Stimulated activated CD8-positive, alpha-beta memory T cell treated with anti-CD3 and anti-CD28 coated beads, Interleukin-12 subunit alpha, Interleukin-12 subunit beta, amount 100 ng/mL, for 1 hour (primary cell): ENCODE data around the gene MTURN.

Source experiments
- DNase-seq: peaks from one replicate; pipeline ENCODE4 v3.0.0-alpha.2; 2020; ENCODE audit warnings: low read depth

Gene MTURN

GRCh38 chr7:30136117-30136731, 1.4 kb downstream of the MTURN start:
- DNase-seq, result no peak

DNA sequence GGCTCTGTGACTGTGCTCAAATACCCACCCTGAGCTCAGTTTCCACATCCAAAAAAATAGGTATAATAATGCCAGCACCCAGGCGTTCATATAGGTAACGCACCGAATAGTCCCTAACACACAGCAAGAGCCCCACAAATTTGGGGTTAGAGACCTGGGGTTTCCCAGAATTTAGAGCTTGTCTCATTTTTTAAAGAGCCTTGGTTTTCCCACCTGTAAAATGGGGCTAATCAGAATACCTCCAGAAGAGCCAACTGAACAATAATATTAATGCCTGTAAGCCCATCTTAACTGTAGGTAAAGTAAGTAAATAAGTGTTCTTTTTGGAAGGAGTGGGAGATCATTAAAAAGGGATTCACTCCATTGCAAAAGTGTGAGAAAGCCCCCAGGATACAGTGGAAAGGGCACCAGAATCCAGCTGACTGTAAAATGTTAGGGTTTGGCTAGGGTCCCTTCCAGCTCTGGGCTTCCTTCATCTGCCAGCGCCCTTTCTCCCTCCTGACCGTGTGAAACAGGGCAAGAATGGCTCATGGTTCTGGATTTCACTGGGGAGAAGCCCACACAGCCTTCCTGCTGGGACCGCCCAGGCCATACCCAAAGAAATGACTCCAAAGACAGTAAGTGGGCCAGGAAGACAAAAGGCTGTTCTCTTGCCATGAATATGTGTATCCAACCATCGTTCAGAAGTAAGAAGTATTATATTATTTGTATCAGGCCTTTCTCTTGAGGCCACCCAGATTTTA, 2.1 kb downstream of the MTURN start:
- DNase-seq, result no peak

GRCh38 chr7:30139836-30140384, 5.1 kb downstream of the MTURN start:
- no peak for DNase-seq

GRCh38 chr7:30140456-30140855, 5.7 kb downstream of the MTURN start:
- DNase-seq, result no peak

GRCh38 chr7:30142710-30143109, 7.9 kb downstream of the MTURN start:
- DNase-seq, result no peak

DNA sequence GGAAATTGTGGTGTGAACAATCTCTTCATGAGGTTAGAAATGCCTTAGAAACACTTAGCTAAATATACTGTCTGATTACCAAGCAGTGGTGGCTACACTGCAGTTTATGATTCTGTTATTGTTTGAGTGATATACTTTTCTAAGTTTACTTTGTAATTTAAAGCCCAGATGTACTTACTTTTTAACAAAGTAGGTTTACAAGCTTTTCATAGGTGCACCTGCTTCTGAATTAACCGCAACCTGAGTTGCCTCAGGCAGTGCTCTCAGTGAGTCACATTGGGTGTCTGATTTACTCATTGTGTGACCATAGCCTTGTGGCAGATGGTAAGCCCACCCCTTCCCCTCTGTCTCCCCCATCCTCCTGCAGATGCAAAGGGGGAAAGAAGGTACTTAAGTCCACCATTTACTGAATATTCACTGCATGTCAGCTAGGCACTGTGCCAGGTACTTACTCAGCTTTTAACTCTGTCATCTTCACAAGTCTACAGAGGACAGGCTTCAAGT, 9.0 kb downstream of the MTURN start:
- DNase-seq, result no peak

DNA sequence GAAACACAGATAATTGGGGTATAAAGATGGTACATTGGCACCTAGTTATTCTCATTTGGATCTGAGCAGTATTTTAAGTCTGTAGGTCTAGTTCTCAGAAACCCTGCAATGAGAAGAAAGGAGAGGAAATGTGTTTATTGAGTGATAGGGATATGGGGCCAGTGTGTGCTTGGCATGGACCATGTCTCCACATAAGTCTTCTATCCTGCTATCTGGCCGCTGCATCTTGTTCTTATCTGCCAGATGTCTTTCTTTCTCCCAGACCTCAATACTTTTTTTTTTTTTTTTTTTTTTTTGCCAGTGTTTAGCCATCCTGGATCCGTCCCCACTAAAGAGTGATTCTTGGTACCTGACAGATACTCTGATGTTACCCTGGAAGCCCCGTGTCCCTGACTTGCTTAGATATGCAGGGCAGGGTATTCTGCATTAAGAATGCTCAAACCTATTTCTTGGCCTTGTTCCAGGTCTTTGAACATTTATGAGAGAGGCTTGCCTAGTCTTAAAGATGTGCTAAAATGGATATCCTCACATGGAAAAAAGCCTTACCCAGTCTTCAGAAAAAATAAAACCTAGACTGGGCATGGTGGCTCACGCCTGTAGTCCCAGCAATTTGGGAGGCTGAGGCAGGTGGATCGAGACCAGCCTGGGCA, 10.0 kb downstream of the MTURN start:
- DNase-seq, result no peak

DNA sequence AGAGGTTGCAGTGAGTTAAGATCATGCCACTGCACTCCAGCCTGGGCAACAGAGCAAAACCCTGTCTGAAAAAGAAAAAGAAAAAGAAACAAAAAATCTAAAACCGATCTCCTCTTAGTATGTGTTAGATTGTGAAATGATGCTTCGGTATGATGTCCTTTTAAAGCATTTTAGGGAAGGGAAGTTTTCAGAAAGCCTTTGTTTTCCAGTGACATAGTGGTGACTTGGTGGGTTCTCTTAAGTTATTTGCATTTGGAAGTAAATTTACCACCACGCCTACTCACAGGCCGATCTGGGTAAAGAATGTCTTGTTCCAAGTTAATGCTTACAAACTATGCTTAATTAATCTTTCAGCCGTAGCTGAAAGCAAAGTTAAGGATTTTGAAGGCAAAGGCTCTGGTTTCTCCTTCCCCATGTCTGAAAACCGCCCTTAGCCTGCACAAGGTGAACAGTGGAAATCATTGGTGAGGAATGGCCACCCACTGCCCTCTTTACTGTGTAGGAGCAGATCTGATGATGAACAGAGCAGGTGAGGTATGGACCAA, 10.7 kb downstream of the MTURN start:
- DNase-seq, result no peak

DNA sequence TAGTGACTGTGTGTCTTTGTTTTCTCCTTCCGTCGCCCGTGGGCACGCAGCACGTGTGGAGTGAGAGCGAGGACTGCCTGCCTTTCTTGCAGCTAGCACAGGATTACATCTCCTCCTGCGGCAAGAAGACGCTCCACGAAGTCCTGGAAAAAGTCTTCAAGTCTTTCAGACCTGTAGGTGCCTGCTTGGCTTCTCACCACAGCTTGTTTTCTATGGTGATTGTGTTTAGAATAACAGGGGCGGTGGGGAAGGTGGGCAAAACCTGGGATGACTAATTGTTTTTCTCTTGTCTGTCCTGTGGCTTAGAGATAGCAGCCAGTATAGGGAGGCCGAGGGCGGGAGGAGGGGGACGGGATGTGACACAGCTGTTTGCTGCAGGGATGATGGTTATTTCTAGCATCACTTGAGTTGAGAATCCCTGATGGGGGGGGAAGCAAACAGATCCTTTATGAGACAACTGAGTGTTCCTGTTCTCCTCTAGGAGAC, 11.4 kb downstream of the MTURN start:
- DNase-seq, result no peak

- no peak for DNase-seq
These were observed 12.4 kb downstream of the MTURN start for GRCh38 chr7:30147223-30147622.

DNA sequence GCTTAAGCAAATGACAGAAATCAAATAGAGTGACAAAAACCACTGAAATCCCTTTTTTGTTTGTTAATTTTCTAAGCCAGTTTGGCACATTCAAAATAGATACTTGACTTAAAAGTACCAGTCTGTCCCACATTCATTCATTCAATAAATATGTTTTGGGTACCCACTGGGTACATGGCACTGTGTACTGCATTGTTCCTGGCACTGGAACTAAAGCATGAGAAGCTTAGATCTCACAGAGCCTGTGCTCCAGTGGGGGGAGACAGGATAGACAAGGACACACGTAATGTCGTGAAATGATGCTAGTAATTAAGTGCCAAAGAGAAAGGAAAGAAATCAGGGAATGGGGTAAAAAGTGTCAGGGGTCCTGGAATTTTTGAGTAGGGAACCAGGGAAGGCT, 13.0 kb downstream of the MTURN start:
- no peak for DNase-seq

DNA sequence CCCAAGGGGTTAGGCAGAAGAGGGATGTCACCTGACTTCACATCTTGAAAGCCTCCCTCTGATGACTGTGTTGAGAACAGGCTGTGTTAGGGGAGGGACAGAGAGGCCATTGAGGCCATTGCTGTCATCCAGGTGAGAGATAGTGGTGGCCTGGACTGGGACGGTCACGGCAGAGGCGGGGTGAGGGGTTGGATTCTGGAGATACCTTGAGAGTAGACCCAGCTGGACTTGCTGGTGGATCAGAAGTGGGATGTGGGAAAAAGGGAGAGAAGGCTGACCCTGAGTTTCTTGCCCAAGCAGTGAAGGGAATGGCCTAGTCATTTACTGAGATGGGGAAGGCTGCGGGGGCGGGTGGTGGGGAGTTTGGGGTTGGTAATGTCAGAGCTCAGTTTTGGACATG, 13.6 kb downstream of the MTURN start:
- DNase-seq, result no peak

- DNase-seq, result no peak
These were observed 14.2 kb downstream of the MTURN start for GRCh38 chr7:30148951-30149459.

- DNase-seq, result no peak
These were observed 15.0 kb downstream of the MTURN start for GRCh38 chr7:30149640-30150272.

DNA sequence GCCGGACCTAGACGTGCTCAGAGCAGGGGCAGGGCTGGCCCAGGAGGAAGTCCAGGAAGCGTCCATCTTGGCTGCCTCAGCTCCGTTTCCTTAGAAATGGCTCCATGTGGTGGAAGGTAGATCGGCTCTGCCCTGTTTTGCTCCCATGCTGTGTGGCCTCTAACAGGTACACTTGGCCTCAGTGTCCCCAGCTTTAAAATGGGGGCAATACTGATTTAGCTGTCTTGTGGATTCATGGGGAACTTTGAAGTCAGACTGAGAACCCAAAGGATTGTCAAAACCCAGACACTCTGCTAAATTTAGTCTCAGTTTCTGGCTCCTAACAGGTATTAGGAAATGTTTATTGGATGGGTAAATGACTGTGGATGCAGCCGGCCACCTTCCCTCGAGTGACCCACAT, 15.9 kb downstream of the MTURN start:
- no peak for DNase-seq

DNA sequence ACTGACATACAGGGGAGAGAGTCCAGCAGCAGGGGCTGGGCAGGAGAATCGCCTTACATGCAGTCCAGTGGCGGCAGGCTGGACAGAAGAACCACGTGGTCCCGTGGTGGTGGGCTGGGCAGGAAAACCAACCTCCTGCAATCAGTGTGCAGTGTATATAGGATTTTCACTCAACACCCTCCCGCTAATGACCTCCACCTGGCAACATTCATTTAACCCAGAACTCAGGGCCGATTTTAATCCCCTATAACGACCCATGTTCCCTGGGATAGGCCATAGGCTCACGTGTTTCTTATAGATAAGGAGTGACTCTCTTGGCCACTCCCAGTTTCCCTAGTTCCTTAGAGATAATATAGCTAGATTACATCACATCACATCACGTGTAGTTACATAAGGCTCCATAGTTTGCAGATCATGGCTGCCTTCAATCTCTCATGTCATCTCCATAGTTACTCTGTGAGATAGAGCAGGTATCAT, 19.4 kb downstream of the MTURN start:
- no peak for DNase-seq

GRCh38 chr7:30155481-30155880, 20.7 kb downstream of the MTURN start:
- DNase-seq, result no peak

DNA sequence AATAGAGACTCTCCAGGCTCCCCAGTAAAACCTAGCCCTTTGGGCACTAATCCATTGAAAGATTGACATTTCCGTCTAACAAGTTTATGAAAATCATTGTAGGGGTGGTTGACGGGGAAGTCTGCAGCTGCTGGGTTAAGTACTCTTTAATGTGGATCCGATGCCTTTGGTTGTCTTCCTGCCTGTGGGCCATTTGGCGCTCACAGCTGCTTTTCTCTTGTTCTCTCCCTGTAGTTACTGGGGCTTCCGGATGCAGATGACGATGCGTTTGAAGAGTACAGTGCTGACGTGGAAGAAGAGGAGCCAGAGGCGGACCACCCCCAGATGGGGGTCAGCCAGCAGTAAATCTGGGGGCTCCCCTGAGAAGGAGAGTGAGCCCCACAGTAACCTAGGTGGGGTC, 22.4 kb downstream of the MTURN start:
- no peak for DNase-seq

DNA sequence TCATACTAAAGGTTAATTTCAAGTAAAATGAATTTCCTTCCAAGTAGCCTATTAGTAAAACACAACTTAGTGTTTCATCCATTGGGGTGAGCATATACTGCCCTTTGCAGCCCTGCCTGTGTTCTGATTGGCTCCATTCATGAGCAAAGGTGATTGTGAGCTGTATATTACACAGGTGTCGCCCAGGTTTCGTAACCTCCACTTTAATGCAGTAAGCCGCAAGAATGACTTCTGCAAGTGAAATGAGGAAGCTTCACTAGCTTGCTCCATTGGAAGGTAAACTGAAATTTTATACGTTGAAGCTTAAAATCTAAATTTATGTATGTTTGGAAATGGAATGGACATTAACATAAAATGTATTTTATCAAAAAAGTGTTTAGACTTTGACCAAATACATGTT, 24.4 kb downstream of the MTURN start:
- no peak for DNase-seq

GRCh38 chr7:30159698-30160143, 24.9 kb downstream of the MTURN start:
- DNase-seq, result no peak

- no peak for DNase-seq
These were observed 25.5 kb downstream of the MTURN start for GRCh38 chr7:30160329-30160728.

- no peak for DNase-seq
These were observed 27.3 kb downstream of the MTURN start for GRCh38 chr7:30162133-30162532.
